Measurements from ENCODE around the gene ABCD4. TPM values are rescaled to one million over a fixed set of nuclear protein-coding genes. Genes with fewer than 3 reads are reported as not detected.

Gene ABCD4
- total and polyA plus RNA-seq, 2 experiments from 2014 or later: 98.7 to 121 TPM

DNA sequence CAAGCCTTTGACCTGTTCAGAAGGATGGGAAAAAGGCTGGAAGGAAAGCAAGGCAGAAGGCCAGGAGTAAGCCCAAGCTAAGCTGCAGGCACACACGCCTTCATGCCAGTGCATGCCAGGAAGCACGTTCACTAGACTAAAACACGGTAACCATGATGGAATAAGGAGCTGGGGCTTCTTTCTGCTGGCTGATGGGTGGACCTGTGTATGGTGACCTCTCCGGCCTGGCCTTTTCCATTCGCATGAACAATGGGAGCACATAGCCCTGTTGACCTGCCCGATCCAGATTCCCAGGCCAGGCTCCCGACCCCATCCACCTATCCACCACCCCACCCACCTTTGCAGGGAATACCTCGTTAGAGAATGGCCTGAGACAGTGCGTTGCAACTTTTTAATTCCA, 40.7 kb downstream of the ABCD4 start:
- H3K27me3 ChIP-seq: peaks cover 34% of the 10 kb centered on the region
- no peaks in the 10 kb centered on the region for H3K9me3 ChIP-seq (ENCODE audit: low read depth)
- no peak for DNase-seq (ENCODE audit: low read depth in 1 of 2, low spot score in 1 of 2)
- H3K4me1 ChIP-seq (ENCODE audit: low read depth): no peaks in the 10 kb centered on the region
- H3K36me3 ChIP-seq: no peaks in the 10 kb centered on the region
- TF ChIP-seq, protein P1, sequence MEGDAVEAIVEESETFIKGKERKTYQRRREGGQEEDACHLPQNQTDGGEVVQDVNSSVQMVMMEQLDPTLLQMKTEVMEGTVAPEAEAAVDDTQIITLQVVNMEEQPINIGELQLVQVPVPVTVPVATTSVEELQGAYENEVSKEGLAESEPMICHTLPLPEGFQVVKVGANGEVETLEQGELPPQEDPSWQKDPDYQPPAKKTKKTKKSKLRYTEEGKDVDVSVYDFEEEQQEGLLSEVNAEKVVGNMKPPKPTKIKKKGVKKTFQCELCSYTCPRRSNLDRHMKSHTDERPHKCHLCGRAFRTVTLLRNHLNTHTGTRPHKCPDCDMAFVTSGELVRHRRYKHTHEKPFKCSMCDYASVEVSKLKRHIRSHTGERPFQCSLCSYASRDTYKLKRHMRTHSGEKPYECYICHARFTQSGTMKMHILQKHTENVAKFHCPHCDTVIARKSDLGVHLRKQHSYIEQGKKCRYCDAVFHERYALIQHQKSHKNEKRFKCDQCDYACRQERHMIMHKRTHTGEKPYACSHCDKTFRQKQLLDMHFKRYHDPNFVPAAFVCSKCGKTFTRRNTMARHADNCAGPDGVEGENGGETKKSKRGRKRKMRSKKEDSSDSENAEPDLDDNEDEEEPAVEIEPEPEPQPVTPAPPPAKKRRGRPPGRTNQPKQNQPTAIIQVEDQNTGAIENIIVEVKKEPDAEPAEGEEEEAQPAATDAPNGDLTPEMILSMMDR (IDR thresholded peaks at IDR 0.05; ENCODE audit: low read depth, low read length): no peak
- H3K27ac ChIP-seq: no peak overlapping the region
- H3K4me3 ChIP-seq: no peak overlapping the region

DNA sequence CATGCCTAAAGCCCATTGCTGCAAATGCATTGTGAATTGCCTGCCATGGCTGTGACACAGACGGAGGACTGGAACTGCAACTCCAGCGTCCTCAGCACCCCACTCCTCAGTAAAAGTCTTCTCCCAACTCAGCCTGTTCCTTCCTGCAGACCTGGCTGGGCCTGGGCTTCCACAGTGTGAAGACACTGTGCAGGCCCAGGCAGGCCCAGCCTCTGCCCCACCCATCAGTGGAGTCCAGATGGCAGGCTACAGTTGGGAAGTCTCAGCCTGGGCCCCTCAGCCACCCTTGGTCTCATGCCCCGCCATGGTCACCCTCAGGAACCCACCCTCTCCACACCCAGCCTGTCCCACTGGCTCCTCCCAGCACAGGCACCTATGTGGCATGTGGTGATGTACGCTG, 41.4 kb downstream of the ABCD4 start:
- H3K4me1 ChIP-seq (ENCODE audit: low read depth): no peaks in the 10 kb centered on the region
- no peaks in the 10 kb centered on the region for H3K36me3 ChIP-seq
- H3K27ac ChIP-seq: no peak overlapping the region
- TF ChIP-seq, protein P1 (IDR thresholded peaks at IDR 0.05; ENCODE audit: low read depth, low read length): no peak
- H3K27me3 ChIP-seq: peaks cover 40% of the 10 kb centered on the region
- H3K4me3 ChIP-seq: no peak overlapping the region
- DNase-seq (ENCODE audit: low read depth in 1 of 2, low spot score in 1 of 2): no peak
- H3K9me3 ChIP-seq (ENCODE audit: low read depth): no peaks in the 10 kb centered on the region

DNA sequence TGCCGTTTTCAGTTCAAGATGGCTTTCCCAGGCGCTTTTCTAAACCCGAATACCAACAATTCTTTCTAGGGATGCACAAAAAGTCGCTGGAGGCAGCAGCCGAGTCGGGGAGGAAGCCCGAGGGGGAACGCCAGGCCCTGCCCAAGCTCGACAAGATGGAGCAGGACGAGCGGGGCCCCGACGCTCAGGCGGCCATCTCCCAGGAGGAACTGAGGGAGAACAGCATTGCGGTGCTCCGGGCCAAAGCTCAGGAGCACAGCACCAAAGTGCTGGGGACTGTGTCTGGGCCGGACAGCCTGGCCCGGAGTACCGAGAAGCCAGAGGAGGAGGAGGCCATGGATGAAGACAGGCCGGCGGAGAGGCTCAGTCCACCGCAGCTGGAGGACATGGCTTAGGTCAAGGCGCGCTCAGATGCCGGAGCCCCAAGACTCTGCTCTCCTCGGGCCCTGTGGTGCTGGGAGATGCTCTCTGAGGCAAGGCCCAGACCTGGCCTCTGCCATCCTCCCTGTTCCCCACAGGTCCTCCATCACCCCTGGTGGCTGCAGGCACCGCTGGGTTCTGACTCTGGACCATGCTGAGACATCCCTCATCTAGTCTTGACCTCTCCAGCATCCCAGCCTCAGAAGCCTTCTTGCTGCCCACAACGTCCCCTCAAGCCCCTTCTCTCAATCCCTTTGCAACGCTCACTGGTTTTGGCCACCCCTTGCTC, 42.1 kb downstream of the ABCD4 start:
- no peak for DNase-seq (ENCODE audit: low read depth in 1 of 2, low spot score in 1 of 2)
- TF ChIP-seq, protein P1 (IDR thresholded peaks at IDR 0.05; ENCODE audit: low read depth, low read length): no peak
- no peak overlapping the region for H3K4me3 ChIP-seq
- H3K36me3 ChIP-seq: no peaks in the 10 kb centered on the region
- H3K27ac ChIP-seq: no peak overlapping the region
- no peaks in the 10 kb centered on the region for H3K9me3 ChIP-seq (ENCODE audit: low read depth)
- H3K27me3 ChIP-seq: peaks cover 43% of the 10 kb centered on the region
- H3K4me1 ChIP-seq (ENCODE audit: low read depth): no peaks in the 10 kb centered on the region

DNA sequence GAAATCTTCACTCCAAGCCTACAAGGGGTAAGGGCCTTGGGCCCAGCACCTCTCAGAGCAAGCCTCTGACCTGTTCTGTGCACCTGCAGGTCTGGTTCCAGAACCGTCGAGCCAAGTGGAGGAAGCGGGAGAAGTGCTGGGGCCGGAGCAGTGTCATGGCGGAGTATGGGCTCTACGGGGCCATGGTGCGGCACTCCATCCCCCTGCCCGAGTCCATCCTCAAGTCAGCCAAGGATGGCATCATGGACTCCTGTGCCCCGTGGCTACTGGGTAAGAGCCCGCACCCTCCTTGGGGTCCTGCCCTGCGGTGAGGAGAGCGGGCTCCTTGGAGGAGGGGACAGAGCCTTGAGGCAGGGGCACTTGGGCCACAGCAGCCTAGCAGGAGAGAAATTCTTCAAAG, 43.2 kb downstream of the ABCD4 start:
- H3K27ac ChIP-seq: no peak overlapping the region
- H3K36me3 ChIP-seq: no peaks in the 10 kb centered on the region
- peaks cover 48% of the 10 kb centered on the region for H3K27me3 ChIP-seq
- no peaks in the 10 kb centered on the region for H3K9me3 ChIP-seq (ENCODE audit: low read depth)
- TF ChIP-seq, protein P1 (IDR thresholded peaks at IDR 0.05; ENCODE audit: low read depth, low read length): no peak
- DNase-seq (ENCODE audit: low read depth in 1 of 2, low spot score in 1 of 2): no peak
- H3K4me3 ChIP-seq: no peak overlapping the region
- no peaks in the 10 kb centered on the region for H3K4me1 ChIP-seq (ENCODE audit: low read depth)

DNA sequence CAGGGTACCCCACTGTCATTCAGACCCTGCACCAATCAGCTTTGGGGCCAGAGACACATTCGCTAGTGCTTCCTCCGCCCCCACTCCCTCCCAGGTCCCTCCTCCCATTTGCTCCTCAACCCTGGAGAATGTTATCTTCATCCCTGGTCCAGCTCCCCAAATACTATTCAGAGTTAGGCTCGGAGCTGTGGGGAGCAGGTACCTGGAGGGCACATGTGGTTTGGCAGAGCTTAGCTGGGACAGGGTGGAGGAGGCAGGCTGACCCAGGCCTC, 44.0 kb downstream of the ABCD4 start:
- no peaks in the 10 kb centered on the region for H3K9me3 ChIP-seq (ENCODE audit: low read depth)
- peaks cover 55% of the 10 kb centered on the region for H3K27me3 ChIP-seq
- H3K27ac ChIP-seq: no peak overlapping the region
- TF ChIP-seq, protein P1 (IDR thresholded peaks at IDR 0.05; ENCODE audit: low read depth, low read length): no peak
- H3K4me3 ChIP-seq: no peak overlapping the region
- DNase-seq (ENCODE audit: low read depth in 1 of 2, low spot score in 1 of 2): no peak
- no peaks in the 10 kb centered on the region for H3K4me1 ChIP-seq (ENCODE audit: low read depth)
- no peaks in the 10 kb centered on the region for H3K36me3 ChIP-seq
